ENCODE results near the gene BCORL1.

BCORL1 gene

DNA sequence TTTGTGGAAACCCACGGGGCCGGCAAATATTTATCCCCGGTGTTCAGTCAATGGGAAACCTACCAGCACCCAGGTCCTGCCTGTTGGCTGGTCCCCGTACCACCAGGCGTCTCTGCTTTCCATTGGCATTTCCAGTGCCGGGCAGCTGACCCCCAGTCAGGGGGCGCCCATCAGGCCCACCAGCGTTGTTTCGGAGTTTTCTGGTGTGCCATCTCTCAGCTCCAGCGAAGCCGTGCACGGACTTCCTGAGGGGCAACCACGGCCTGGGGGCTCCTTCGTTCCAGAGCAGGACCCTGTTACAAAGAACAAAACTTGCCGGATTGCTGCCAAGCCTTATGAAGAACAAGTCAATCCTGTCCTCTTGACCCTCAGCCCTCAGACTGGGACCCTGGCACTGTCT, 32.7 kb downstream of the BCORL1 start:
- no peak for FAIRE-seq

DNA sequence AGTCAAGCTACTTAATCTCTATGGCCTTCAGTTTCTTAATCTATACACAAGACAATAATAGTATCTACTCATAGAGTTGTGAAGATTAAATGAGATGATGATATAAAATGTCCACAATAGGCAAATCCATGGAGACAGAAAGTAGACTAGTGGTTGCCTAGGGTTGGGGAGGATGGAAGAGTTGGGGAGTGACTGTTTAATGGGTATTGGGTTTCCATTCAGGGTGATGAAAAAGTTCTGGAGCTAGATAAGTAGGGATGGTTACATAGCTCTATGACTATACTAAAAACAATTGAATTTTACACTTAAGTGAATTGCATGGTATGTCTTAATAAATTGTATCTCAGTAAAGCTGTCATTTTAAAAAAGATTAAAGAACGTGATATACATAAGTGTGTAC, 35.7 kb downstream of the BCORL1 start:
- no peak for FAIRE-seq

- no peak for FAIRE-seq
These were observed 38.4 kb downstream of the BCORL1 start for GRCh38 chrX:130020661-130021324.

DNA sequence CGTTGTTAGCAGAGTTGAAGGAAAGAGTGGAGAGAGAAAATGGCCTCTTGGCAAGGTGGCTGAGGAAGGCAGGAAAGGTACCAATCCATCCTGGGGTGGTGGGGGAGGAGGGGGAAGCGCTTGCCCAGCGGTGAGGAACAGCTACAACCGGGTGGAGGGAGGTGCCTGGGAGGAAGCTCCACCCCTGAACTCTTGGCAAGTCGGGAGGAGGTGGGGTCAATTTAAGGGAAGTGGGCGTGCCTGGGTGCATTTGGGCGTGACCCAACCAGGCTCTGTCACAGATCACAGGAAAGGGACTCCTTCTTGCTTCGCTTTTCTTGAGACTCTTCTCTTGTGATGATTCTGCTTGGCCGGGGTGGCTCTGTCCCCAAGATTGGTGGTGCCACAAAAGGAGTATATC, 41.7 kb downstream of the BCORL1 start:
- FAIRE-seq = no peak

DNA sequence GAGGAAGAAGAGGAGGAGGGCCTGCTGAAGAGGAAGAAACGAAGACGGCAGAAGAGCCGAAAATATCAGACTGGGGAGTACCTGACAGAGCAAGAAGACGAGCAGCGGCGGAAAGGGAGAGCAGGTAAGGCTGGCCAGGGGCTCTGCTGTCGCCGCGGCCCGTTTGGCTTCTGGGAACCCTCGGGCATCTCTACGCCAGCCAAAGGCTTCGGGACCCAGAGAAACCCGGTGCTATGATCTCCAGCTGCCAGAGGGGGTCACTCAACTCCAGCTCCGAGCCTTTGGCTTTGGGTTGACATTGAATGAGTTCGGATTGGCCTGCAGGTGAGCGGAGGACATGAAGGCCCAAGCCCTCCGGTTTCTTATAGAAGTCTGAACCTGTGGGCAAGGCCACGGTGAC, 42.8 kb downstream of the BCORL1 start:
- FAIRE-seq = no peak

- no peak for FAIRE-seq
These were observed 45.1 kb downstream of the BCORL1 start for GRCh38 chrX:130027569-130027968.

- no peak for FAIRE-seq
These were observed 45.8 kb downstream of the BCORL1 start for GRCh38 chrX:130028196-130028595.

GRCh38 chrX:130030826-130031225, 48.4 kb downstream of the BCORL1 start:
- FAIRE-seq = no peak

DNA sequence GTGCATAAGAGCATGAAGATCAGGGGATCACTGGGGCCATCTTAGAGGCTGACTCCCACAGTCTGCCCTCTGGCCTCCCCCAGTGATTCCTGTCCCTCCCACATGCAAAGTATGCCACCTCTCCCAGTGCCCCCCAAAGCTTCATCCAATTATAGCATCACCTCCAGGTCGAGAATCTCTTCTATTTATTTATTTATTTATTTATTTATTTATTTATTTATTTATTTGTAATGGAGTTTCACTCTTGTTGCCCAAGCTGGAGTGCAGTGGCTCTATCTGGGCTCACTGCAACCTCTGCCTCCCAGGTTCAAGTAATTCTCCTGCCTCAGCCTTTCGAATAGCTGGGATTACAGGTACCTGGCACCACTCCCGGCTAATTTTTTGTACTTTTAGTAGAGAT, 50.1 kb downstream of the BCORL1 start:
- no peak for FAIRE-seq

DNA sequence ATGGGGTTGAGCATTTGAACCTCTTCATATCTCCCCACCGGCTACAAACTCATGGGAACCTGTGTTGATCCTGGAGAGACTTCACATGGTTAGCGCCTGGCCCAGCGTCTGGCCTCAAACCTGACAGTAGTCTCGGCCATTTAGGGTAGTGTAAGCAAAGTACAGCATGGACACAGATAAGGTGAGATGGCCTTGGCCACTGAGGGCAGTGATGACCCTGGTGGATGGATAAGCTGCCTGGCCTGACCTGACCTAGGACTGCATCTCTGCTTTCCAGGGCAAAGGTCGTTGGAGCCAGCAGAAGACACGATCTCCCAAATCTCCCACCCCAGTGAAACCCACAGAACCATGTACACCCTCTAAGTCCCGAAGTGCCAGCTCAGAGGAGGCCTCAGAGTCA, 51.7 kb downstream of the BCORL1 start:
- no peak for FAIRE-seq

DNA sequence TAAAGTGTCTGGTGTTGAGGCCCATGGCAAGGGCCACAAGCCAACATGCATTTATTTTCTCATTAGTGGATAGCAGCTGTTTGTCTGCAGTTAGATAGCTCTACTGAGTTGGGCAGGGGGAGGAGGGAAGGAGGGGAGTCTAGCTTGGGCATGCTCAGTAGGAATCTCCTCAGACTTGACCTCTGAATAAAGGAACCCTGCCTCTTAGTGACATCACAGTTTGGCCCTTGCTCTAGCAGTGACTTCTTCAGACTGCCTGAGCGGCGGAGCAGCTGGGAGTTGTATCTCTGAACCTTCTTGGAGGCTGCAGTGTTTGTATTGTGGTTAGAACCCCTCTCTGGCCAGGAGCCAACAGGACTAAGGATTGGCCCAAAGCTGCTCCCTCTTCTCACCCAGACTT, 57.4 kb downstream of the BCORL1 start:
- FAIRE-seq = no peak

DNA sequence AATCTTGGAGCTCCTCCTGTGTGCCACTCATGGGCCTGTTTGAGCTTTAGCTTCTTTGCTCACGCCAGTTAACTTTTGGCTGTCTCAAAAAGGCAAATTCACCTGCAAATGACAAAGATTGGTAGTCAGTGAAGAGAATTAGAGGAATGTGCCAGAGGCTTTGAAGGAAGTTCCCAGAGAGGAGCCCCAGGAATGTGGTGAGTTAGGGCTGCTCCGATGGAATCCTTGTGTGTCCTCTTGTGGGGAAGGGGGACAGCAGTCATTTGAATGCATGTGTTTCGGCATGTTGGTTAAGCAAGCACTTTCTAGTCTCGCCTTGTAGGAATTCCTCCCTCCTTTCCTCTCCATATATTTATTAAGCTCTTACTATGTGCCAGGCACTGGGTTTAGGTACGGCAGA, 65.0 kb downstream of the BCORL1 start:
- FAIRE-seq = no peak

DNA sequence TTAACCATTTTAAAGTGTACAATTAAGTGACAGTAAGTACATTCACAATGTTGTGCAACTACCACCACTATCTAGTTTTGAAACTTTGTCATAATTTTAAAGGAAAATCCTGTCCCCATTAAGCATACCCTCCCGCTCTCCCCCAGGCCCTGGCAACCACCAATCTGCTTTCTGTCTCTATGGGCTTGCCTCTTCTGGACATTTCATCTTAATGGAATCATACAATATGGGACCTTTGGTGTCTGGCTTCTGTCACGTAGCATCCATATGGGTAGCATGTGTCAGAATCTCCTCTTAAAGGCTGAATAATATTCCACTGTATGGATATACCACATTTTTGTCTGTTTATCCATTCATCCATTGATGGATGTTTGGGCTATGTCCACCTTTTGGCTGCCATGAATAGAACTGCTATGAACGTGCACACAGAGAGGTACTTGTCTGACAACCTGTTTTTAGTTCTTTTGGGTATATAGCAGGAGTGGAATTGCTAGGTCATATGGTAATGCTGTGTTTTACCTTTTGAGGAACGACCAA, 66.3 kb downstream of the BCORL1 start:
- FAIRE-seq = no peak

GRCh38 chrX:130049821-130050220, 67.4 kb downstream of the BCORL1 start:
- no peak for FAIRE-seq

GRCh38 chrX:130051176-130051845, 68.9 kb downstream of the BCORL1 start:
- FAIRE-seq = no peak

DNA sequence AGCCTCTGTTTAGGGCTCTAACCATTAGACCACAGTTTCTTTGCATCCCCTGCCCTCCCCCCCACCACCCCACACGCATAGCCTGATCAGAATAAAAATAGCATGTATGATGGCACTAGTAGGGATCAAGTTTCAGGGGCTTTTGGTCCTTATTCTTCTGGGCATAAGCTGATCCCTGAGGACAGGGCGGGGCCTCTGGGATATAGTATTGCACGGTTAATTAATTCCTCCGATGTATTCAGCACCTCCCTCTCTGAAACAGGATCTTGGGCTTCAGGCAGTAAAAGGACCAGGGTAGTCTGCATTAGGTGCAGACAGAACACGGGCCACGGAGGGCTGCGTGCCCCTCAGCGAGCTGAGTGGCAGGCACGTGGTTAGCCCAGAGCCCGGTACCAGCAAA, 70.8 kb downstream of the BCORL1 start:
- FAIRE-seq = no peak

DNA sequence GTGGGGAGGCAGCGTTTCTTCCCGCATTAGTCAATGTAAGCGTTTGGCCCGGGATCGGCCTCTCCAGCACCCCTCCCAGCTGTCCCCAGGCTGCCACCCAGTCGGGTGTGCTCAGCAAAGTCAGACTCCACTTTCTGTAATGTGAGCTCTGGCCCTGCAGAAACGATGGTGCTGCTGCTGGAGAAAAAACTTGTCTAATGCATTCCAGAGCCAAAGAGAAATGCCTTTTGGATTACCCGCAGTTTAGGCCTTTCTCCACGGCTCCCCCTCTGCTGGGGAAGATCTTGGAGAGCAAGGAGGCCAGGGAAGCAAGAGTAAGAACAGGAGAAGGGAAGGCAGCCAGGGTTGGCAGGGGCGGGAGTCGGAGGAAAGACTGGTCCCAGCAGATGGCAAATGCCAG, 72.7 kb downstream of the BCORL1 start:
- no peak for FAIRE-seq

- FAIRE-seq = no peak
These were observed 73.5 kb downstream of the BCORL1 start for GRCh38 chrX:130055899-130056298.

- no peak for FAIRE-seq
These were observed 74.8 kb downstream of the BCORL1 start for GRCh38 chrX:130057209-130057608.

- FAIRE-seq = no peak
These were observed 76.2 kb downstream of the BCORL1 start for GRCh38 chrX:130058652-130059051.

- no peak for FAIRE-seq
These were observed 78.0 kb downstream of the BCORL1 start for GRCh38 chrX:130060122-130061069.

GRCh38 chrX:130066975-130067615, 84.7 kb downstream of the BCORL1 start:
- no peak for FAIRE-seq
